GM19099 (cell line): ENCODE results near the gene ATRNL1.

Experiments
- POLR2A ChIP-seq: IDR thresholded peaks from 3 replicates; pipeline ENCODE4 v1.6.1; 2011; ENCODE audit warnings: low read depth; ENCODE audit not compliant: insufficient read length; ENCODE audit errors: extremely low read depth

The ATRNL1 gene

GRCh38 chr10:115093286-115093775, at the start of gene ATRNL1:
Gene ATRNL1 (plus strand): TSS chr10:115093365. CDS start chr10:115093751, 386 bp downstream.
- no peak for TF ChIP-seq POLR2A

GRCh38 chr10:115043719-115044118, 49.4 kb upstream of the ATRNL1 start:
- TF ChIP-seq POLR2A, result no peak

- TF ChIP-seq POLR2A, result no peak
Measured at GRCh38 chr10:115044891-115045290, 48.3 kb upstream of the ATRNL1 start.

- TF ChIP-seq POLR2A, result no peak
Measured at GRCh38 chr10:115045499-115045898, 47.7 kb upstream of the ATRNL1 start.

GRCh38 chr10:115046686-115047236, 46.4 kb upstream of the ATRNL1 start:
- TF ChIP-seq POLR2A, result no peak

GRCh38 chr10:115047705-115048104, 45.5 kb upstream of the ATRNL1 start:
- TF ChIP-seq POLR2A, result no peak

GRCh38 chr10:115049318-115049717, 43.8 kb upstream of the ATRNL1 start:
- TF ChIP-seq POLR2A, result no peak

GRCh38 chr10:115049960-115050359, 43.2 kb upstream of the ATRNL1 start:
- no peak for TF ChIP-seq POLR2A

- TF ChIP-seq POLR2A, result no peak
Measured at GRCh38 chr10:115050375-115051010, 42.7 kb upstream of the ATRNL1 start.

GRCh38 chr10:115051216-115051615, 41.9 kb upstream of the ATRNL1 start:
- TF ChIP-seq POLR2A, result no peak

GRCh38 chr10:115052226-115052625, 40.9 kb upstream of the ATRNL1 start:
- no peak for TF ChIP-seq POLR2A

- no peak for TF ChIP-seq POLR2A
Measured at GRCh38 chr10:115052728-115053127, 40.4 kb upstream of the ATRNL1 start.

- TF ChIP-seq POLR2A, result no peak
Measured at GRCh38 chr10:115056186-115056585, 37.0 kb upstream of the ATRNL1 start.

GRCh38 chr10:115059301-115059898, 33.8 kb upstream of the ATRNL1 start:
- no peak for TF ChIP-seq POLR2A

- no peak for TF ChIP-seq POLR2A
Measured at GRCh38 chr10:115063701-115064658, 29.2 kb upstream of the ATRNL1 start.

GRCh38 chr10:115065801-115066200, 27.4 kb upstream of the ATRNL1 start:
- no peak for TF ChIP-seq POLR2A

- no peak for TF ChIP-seq POLR2A
Measured at GRCh38 chr10:115066528-115066927, 26.6 kb upstream of the ATRNL1 start.
